Endometrium (tissue), 2 donors: ENCODE measurements around the gene UBL5.

Experiments used
- FAIRE-seq: peaks from 2 replicates; lab custom pipeline; 2012; peaks lifted over from hg19 to GRCh38; lab: Jason Lieb, UNC
- donor health status: control.
- donor health status: control.

The UBL5 gene

GRCh38 chr19:9856609-9857008, 28.9 kb downstream of the UBL5 start:
- no peak for FAIRE-seq

DNA sequence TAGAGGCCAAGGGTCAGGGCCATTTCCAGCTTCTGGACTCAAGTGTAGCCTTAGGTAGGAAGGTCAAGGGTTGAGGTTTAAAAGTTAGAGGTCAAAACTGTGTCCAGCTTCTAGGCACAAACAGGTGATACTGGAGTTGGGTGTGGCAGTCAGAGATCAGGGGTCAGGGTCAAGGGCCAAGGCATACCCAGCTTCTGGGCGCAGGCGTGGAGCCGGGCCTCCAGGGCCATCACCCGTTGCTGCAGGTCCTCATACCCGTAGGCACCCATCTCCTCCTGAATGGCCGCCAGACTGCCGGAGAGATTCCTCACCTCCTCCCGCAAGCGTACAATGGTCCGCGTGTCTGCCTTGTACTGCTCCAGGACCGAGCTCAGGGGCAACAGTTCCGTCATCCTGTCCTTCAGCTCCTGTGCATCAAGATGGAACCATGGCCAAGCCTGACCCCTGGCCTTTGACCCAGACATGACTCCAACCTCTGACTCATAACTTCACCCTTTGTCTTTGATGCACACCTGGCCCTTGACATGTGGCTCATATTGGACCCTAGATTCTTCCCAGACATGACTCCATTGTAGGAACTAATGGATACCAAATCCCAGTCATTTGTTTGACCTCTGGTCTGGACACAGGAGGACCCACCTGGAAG, 29.5 kb downstream of the UBL5 start:
- FAIRE-seq = no peak

DNA sequence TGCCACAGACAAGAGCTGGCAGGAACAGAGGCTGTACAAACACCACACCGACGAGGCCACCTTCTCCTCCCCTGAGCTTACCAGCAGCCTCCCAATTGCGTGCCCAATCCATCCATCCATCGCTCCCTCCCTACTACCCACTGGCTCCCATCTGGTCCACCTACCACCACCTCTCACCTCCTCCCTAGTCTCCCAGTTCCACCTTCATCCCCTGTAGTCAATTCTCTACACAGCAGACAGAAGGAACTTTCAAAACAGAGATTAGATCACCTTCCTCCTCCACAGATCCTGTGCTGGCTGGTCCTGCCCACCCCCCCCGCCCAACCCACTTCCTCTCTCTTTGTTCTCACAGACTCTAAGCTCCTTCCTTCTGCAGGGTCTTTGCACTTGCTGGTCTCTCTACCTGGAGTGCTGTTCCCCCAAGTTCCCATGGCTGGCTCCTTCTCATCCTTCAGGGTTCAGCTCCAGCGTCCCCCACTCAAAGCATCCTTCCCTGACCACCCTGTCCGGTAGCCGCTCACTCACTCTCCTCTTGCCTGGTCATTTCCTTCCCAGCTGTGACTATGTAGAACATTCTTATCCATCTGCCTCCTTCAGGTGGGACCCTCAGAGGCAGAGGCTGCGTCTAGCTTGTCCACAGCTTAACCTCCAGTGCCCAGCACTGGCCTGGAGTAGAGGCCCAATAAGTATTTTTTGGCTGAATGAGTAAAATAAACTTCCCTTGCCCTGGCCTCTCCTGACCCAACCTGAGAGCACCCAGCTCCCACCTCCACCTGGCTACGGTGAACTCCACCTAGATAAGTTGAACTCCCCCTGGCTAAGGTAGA, 30.4 kb downstream of the UBL5 start:
- no peak for FAIRE-seq

DNA sequence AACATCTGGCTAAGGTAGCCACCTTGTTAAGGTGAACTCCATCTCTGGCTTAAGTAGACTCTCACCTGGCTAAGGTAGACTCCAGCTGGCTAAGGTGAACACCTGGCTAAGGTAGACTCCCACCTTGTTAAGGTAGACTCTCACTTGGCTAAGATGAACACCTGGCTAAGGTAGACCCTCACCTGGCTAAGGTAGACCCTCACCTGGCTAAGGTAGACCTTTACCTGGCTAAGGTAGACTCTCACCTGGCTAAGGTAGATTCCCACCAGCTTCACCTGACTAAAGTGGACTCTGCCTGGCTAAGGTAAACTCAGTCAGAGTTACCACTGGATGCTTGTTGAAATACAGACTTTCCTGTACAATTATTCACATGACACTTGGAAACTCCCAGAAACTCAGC, 31.0 kb downstream of the UBL5 start:
- FAIRE-seq = no peak

DNA sequence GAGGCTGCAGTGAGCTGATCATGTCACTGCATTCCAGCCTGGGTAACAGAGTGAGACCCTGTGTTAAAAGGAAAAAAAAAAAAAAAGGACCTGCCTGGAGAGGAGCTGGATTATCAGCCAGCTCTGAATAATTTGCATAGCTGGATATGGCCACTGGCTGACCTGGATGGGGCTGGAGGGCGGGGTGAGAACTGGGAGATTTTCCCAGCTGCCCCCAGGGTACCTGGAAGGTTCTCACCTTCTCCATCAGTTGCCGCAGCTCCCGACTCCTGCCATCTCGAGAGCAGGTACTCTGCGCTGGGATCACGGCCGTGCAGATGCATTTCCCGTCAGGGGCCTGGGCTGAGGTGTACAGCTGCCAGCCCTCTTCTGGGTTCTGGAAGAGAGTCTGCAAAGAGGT, 32.7 kb downstream of the UBL5 start:
- FAIRE-seq = no peak

GRCh38 chr19:9861503-9861902, 33.8 kb downstream of the UBL5 start:
- FAIRE-seq = no peak

GRCh38 chr19:9862938-9863337, 35.2 kb downstream of the UBL5 start:
- FAIRE-seq = no peak

GRCh38 chr19:9863759-9864158, 36.0 kb downstream of the UBL5 start:
- no peak for FAIRE-seq

DNA sequence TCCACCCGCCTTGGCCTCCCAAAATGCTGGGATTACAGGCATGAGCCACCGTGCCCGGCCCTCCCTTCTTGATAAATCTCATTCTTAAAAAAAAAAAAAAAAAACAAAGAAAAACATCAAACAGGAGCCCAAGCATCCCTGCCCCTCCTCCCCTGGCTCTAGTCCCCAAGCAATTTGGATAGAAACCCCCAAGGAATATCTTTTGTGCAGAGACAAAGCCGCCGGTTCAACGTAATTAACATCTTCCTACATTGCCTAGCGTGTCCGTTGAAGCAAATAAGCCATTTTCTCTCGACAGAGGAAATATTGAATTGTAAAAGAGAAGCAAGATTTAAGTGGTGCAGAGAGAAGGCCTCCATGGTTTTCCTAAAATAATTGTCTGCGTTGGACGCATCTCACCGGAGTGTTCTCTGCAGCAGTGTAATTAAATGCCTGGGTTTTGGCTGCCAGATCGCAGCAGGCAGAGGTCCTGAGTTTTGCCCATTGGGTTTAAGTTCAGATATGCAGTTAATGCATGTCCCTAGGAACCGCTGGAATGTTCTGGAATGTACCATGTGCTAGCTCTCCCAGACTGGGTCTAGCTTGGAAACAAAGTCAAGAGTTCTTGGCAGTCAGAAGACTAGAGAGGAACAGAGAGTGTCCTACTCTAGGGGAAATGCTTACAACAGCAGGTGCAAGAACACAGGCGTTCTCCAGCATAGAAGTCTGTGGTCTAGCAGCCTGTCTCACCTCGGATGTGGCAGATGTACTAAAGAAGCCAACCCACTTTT, 38.2 kb downstream of the UBL5 start:
- FAIRE-seq = no peak

- FAIRE-seq = no peak
These were observed 41.4 kb downstream of the UBL5 start for GRCh38 chr19:9868983-9869617.

DNA sequence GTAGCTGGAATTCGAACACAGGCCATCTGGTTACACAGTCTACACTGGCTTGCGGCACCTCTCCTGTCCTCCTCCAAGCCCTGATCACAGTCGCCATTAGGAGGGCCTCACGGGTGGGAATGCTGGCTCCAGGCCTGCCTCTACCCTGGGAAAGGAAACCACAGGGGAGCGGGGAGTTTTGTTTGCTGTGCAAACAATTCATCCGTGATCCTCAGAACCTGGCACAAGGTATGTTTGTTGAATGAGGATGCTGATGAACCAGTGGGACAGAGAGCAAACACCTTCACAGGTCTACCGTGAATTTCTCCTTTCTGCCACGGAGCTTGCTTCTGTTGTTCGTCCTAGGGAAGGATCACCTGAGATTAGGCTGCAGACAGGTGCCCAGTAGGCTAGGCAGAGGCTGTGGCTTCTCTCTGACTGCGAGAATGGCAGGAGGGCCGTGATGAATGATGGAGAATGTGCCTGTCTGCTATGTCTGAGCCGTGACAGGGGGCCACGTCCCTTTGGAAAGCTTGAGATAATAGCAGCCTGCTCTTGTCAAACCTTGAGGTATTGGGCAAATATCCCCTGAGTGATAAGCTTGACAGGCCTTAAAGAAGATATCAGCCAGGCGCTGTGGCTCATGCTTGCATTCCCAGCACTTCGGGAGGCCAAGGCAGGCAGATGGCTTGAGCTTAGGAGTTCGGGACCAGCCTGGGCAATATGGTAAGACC, 44.1 kb downstream of the UBL5 start:
- no peak for FAIRE-seq

DNA sequence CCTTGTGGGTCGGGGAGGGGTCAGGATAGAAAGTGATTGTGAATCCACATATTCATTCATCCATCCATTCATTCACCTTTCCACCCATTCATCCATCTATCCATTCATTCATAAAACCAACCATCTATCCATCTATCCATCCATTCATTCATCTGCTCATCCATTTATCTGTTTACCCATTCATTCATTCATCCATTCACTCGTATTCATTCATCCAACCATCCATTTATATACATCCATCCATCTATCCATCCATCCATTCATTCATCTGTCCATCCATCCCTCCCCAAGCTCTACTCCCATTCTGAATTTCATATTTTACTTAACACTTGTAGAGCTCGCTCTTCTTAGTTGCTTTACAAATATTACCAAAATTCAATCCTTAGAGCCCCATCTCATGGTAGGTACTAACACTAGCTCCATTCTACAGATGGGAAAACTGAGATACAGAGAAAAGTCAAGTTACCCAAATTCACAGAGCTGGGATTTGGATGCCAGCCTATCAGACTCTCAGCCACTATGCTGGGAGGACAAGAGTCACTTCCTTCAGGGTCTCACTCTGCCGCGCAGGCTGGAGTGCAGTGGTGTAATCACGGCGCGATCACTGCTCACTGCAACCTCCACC, 45.0 kb downstream of the UBL5 start:
- no peak for FAIRE-seq

GRCh38 chr19:9875031-9875627, 47.4 kb downstream of the UBL5 start:
- FAIRE-seq = no peak

DNA sequence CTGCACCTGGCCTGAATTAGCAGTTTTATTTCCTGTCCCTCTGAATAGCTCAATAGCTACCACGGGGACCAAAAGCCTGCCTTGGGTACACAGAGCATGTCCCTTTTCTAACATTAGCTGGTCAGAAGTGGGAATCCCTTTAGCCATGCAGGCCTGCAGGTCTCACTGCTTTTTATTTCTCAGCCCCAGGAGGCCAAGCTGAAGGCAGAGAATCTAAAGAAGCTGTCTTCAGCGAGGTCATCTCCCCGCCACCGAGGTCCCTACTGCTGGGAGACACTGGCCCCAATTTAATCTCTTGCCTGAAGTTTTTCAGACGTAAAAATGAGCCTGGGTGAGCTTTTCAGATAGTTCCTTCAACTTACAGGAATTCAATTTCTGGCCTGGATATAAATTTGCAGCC, 48.1 kb downstream of the UBL5 start:
- no peak for FAIRE-seq

DNA sequence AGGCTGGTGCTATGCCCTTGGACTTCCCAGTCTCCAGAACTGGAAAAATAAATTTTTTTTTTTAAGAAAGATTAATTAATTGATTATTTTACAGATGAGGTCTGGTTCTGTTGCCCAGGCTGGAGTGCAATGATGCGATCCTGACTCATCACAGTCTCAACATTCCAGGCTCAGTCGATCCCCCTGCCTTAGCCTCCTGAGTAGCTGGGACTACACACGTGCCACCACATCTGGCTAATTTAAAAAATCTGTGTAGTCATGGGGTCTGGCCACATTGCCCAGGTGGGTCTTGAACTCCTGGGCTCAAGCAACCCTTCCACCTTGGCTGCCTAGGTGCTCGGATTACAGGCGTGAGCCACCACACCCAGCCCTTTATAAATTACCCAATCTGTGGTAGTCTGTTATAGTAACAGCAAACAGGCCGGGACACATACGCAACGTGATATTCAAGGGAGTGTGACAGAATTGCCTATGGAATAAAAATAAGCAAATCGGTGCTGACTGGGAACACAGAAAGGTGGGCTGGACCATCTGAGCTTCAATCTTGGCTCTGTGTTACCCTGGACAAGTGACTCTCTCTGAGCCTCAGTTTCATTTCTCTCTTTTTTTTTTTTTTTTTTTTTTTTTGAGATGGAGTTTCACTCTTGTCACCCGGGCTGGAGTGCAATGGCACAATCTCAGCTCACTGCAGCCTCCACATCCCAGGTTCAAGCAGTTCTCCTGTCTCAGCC, 50.2 kb downstream of the UBL5 start:
- FAIRE-seq = no peak

- no peak for FAIRE-seq
These were observed 50.9 kb downstream of the UBL5 start for GRCh38 chr19:9878511-9879196.
